ENCODE measurements around the gene SMURF2. TPM values are rescaled to one million over a fixed set of nuclear protein-coding genes. Genes with fewer than 3 reads are reported as not detected.
"Not testable (repeated sequence)": the region's sequence is repeated elsewhere in the genome, so short reads cannot be mapped to it uniquely, and the experiment has no call there.

SMURF2 gene
- total and polyA plus RNA-seq, 2 of the 4 experiments (the other 2 are of a cell fraction), result 131 to 774 TPM

- H3K4me2 ChIP-seq (ENCODE audit: low read depth, low read length), result peak overlapping the region; percentile 94
- dilution Hi-C loops (cut with HindIII; ENCODE audit: low sequenced_read_pairs, unreplicated experiment); ATAC-seq (ENCODE audit: low read depth); H2BK20ac ChIP-seq (ENCODE audit: low read depth, low read length); POLR2A ChIA-PET (ENCODE audit: unreplicated experiment); H2AFZ ChIP-seq (replicated peaks; ENCODE audit: low read length, poor library complexity); H3K9me1 ChIP-seq (ENCODE audit: insufficient read depth, low read length); DNase-seq; CTCF ChIA-PET; H3K27me3 ChIP-seq (ENCODE audit: control insufficient read depth, insufficient read depth, low read length); BruUV-seq (replicated peaks); H3K9me3 ChIP-seq (ENCODE audit: control insufficient read depth, insufficient read depth, low read length); H3K36me3 ChIP-seq (ENCODE audit: control insufficient read depth, insufficient read depth, low read length): not testable (repeated sequence)
- WGBS, 2 experiments (ENCODE audit: extremely low coverage in 2 of 2, insufficient read length in 1 of 2), result 0% methylated on average over 3 of the region's 37 CpGs; no CpG with 5 or more reads in 1 of the 2 experiments
- H2AK5ac ChIP-seq (ENCODE audit: low read depth, low read length), result peak overlapping the region; percentile 89
- peak overlapping the region; percentile 91 for H3K23ac ChIP-seq (ENCODE audit: low read depth, low read length)
- in situ Hi-C loops (cut with MboI; ENCODE audit: low sequenced_read_pairs) (loop anchor here (5.0 kb wide), 1 partner anchor 71 kb away; no protein-coding TSS in a partner anchor), intact Hi-C loops (cut with micrococcal nuclease) (loop anchor here (2.0 to 5.0 kb wide), 2 partner anchors 22 to 46 kb away; no protein-coding TSS in a partner anchor)
- peaks cover 14% of the 10 kb centered on the region for H3K4me1 ChIP-seq (ENCODE audit: control insufficient read depth, insufficient read depth, low read length)
- H2AK9ac ChIP-seq (replicated peaks; ENCODE audit: low read depth, low read length, poor library complexity), result peak overlapping the region; percentile 33
- H4K20me1 ChIP-seq (ENCODE audit: insufficient read depth, low read length), result peaks cover 42% of the 10 kb centered on the region
- peak overlapping the region; percentile 99 for H3K14ac ChIP-seq (replicated peaks; ENCODE audit: low read depth, low read length)
- peak overlapping the region; percentile 86 for H3K18ac ChIP-seq (ENCODE audit: low read depth, low read length)
- H3K9ac ChIP-seq (ENCODE audit: low read depth, low read length), result peak overlapping the region; percentile 100
- peak overlapping the region; percentile 96 for H4K5ac ChIP-seq (ENCODE audit: low read depth, low read length)
- peak overlapping the region; percentile 82 for H3K56ac ChIP-seq (ENCODE audit: extremely low read depth, insufficient read depth, low read length)
- peak overlapping the region; percentile 81 to 85 for H4K8ac ChIP-seq (ENCODE audit: low read depth in 2 of 2, low read length in 2 of 2)
- H3K79me1 ChIP-seq (ENCODE audit: low read depth in 1 of 2, low read length in 2 of 2), result peaks cover 7 to 15% of the 10 kb centered on the region in 2 experiments; a peak in 3 of 4 replicates
- H4K91ac ChIP-seq (ENCODE audit: insufficient read depth, low read depth, low read length), result peak overlapping the region; percentile 79
- H2BK15ac ChIP-seq (ENCODE audit: low read depth, low read length), result peak overlapping the region; percentile 84; the same call in 1 of the 3 replicates
- H2BK5ac ChIP-seq (ENCODE audit: low read depth, low read length, poor library complexity, severe bottlenecking), result peak overlapping the region; percentile 97
- peak overlapping the region; percentile 85 for H3K4me3 ChIP-seq (ENCODE audit: insufficient read depth, low read depth, low read length)
- peak overlapping the region; percentile 99 for H3K27ac ChIP-seq (ENCODE audit: insufficient read depth, low read length)
- H3K4ac ChIP-seq (ENCODE audit: low read depth, low read length), result peak overlapping the region; percentile 94
- TF ChIP-seq CHD1 (IDR thresholded peaks at IDR 0.05; ENCODE audit: low read depth, low read length), result peak; percentile 58; the same call in 1 of the 2 replicates
- H2BK120ac ChIP-seq (ENCODE audit: low read depth, low read length), result peak overlapping the region; percentile 78
Measured at GRCh38 chr17:64660978-64661725, 955 bp downstream of the SMURF2 start.

Data from IMR-90 (cell line).